Medulla oblongata (tissue), 1 donor: ENCODE results near the gene PLEKHG4B.
"Not testable (repeated sequence)": the region's sequence is repeated elsewhere in the genome, so short reads cannot be mapped to it uniquely, and the experiment has no call there.

Experiments
- DNase-seq: peaks from one replicate; pipeline ENCODE4 v3.0.0-alpha.2; 2015; ENCODE audit errors: extremely low spot score

Gene PLEKHG4B

DNA sequence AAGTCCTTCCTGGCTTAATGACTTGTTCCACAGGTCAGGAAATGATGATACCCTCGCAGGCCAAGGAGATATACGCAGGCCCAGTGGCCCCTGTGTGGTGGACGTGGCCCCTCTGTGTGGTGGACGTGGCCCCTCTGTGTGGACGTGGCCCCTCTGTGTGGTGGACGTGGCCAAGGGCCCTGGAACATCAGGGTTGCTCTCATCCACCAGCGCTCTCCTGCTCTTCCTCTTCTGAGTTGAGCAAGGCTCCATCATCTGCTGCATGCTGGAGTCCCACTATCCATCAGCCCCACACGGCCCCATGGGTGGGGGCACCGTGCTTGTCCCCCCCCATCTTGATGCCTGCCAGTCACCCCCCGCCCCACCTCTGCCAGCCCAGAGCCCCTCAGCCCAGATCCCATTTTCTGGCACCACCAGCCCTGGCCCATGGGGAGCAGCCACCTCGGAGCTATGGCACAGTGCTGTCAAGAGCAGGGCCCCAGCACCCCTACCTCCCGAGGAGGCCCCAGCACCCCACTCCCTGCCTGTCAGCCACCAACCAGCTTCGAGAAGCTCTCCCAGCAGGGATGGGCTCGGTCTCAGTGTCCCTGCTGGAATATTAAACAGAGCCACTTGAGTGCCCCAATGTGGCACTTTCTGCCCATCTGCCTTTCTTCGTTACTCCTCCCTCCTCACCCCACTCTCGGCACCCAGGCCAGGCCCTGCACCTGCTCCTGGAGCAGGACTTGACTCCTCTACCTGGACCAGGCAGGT, 107.4 kb downstream of the PLEKHG4B start:
- no peak for DNase-seq

DNA sequence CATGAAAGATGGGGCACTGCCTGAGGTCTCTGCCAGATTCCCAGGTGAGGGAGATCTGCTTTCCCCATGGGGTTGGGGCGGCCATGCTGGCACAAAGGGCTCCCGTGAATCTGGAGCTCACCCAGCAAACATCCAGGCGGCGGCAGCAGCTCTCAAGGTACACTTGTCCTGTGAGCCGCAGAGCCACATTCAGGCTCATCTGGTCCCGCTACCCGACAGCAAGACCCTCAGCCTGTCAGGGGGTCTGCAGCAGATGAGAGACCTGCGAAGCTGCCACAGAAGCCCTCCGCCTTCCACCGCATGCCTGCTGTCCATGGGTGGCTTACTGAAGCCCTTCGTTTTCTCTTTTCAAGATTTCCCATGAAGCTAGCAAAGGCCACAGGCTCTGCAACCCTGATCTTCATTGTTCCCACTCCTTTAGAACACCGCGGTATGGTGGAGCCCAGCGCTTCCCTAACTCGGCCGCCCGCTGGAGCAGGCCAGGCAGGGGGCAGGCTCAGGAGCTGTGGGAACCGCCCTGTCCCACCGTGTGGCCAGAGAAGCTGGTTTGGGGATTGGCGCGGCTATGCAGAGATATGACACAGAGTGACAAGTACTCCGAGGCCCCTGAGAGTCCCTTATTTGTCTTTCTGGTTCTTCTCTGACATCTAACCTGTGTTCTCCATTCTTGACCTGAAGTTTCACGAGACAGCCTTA, 108.1 kb downstream of the PLEKHG4B start:
- no peak for DNase-seq

DNA sequence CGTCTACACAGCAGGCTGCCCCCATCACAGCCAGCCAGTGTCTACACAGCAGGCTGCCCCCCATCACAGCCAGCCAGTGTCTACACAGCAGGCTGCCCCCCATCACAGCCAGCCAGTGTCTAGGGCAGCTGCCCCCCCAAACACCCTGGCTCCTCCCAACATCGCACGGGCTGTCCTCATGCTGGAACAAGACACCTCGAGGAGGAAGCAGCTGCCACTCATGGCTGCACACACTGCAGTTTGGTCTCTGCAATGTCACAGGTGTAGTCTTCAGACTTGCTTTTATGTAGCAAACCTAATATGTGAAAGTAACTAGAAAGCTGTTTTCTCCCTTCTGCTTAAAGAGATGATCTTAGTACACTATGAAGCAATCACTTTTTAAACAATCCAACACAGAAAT, 109.0 kb downstream of the PLEKHG4B start:
- DNase-seq, result no peak

DNA sequence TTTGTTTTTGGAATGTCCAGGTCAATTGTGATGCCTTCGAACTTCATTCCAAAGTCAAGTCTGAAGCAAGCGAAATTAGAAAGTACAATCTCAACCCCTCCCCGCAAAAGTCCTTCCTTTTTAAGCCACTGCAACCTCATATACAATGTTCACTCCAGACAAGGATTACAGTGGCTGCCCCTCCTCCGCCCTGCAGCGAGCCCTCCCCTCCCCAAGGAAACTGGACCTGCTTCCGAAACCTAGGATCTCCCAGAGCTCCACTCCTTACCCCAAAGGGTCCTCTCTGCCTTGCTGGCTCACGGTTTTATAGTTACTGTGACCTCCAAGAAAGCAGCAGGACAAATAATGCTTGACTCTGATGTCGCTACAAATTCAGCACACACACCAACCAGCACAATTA, 109.7 kb downstream of the PLEKHG4B start:
- DNase-seq, result no peak

DNA sequence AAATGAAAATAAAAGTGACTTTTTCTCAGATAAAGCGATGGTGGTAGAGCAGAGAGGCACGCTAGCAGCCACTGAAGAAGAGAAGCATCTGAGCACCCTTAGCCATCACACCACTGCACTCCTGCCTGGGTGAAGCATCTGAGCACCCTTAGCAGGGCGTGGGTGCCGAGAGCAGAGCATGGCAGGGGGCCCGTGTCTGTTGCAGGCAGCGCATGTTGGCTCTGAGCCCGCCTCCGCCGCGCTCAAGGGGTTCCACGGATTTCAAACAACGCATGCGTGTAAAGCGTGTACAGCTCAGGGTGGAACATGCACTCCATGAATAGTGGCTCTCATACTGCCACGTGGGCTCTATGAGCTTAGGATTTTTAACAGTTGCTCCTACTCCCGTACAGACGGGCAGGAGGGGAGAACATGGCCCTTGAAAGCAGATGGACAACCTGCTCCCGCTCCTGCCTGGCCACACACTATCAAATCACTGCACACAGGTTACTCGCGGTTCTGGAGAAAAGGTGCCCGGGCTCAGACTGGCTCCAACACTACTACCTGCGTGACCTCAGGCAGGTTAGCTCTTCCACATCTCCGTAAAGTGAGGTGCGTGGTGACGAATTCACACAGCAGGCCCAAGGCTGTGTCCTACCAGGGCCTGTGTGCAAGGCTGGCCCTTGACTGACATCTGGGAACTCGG, 111.4 kb downstream of the PLEKHG4B start:
- no peak for DNase-seq

DNA sequence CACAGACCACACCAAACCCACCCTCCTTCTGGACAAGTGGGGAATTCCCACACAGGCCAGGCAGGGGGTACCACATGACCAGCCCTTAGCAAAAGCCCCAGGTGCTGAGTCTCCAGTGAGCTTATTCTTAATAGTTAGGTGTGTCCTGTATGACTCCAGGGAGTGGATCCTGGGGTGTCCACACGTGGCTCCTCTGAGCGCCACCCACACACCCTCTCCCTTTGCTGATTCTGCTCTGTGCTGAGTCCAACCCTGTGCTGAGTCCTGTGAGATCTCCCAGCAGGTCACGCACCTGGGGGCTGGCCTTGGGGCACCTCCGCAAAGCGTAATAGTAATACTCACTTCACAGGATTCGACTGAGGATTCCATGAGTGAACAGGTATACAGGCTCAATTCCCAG, 112.0 kb downstream of the PLEKHG4B start:
- DNase-seq, result no peak

DNA sequence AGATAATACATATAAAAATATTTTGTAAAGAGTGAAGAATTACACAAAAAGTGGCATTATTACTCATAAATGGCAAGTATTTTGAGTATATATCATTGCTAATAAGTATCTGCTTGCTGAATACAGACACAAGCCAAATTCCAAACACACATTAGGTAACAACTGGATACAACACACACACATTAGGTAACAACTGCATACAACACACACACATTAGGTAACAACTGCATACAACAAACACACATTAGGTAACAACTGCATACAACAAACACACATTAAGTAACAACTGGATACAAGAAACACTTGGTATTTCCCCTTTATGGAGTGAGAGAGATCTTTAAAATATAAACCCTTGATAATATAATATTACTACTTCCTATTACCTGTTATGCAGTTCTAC, 112.5 kb downstream of the PLEKHG4B start:
- DNase-seq, result no peak

DNA sequence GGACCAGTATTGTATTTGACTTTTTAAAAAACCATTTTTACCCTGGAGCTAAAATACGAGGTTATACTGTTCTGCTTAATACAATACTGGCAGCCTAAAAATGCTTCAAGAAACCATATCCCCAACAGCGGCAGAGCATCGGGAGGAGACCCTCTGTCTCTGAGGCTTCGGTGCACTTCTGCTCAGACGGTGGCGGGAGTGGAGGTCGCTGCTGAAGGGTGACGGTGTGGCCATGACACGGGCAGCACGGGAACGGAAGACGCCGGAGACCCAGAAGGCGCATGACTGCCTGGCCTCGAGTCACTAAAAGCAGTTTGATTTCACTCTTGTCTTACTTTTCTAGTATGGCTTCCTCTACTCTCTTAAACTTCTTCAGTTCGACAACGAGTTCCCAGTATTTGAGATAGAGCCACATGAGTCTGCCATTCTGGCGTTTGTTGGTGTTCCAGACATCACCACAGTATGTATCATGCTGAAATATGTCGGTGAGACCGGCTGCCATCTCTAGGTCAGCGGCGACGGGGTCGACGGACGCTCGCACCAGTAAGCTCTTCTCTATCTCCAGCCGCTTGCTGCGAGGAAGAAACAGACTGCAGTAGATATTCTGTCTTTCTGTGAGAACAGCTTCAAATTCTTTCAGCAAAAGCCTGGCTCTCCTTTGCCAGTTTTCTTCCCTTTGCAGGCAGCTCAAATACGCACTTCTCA, 113.2 kb downstream of the PLEKHG4B start:
- DNase-seq, result no peak

DNA sequence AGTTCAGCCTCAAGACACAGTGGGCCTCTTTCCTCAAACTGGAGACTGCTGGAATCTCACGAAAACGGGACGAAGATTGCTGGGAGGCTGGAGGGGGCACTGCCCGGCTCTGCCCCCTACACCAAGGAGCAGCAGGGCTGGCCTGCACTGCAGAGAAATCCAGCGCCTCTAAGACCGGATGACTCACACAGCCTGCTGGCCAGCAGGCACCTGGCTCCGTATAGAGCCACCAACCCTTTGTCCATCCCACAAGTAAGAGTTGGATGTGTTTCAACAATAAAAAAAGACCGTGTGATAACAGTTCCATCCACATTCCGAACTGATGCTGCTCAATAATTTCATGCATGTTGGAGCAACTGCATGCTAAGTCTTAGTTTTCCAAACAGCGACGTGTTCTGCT, 114.4 kb downstream of the PLEKHG4B start:
- DNase-seq, result no peak

DNA sequence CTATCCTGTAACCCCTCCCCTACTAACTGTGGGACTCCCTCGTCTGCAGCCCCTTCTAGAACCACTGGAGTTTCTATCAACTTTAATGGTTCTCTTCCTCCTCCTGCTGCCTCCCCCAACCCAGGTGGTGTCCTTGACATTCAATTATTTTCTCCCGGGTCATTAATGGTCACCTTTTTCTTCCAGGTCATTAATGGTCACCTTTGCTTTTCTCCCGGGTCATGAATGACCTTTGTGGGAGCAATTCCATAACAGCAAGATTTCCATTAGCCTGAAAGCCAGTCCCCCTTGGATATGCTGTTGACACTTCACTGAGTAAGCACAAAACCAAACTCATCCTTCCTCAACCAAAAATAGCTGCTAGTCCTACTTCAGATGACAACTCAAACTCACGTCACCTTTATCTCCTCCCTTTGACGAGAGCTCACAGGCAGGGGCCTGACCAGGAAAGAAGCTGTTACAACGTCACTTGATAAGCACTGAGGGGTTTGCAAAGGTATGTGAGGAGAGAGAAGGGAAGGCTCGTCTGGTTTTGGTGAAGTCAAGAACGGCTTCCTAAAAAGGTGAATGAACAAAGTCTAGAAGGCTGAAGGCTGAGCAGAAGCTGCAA, 115.1 kb downstream of the PLEKHG4B start:
- no peak for DNase-seq

DNA sequence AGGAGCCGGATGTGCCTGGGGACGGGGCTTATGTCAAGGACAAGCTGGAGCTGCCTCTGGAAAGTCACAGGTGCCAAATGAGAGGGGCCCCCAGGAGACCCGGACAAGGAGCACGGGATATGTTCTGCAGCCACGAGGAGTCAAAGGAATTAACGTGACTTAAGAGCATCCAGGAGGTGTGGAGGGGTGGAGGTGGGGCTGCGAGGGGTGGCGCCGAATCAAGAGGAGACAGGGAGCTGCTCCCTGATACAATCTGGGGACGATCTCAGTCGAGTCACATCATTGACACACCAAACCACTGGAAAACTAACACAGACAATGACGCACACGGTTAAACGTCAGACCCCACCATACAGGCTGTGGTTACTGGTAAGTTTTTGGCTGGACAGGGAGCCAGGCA, 115.6 kb downstream of the PLEKHG4B start:
- no peak for DNase-seq

DNA sequence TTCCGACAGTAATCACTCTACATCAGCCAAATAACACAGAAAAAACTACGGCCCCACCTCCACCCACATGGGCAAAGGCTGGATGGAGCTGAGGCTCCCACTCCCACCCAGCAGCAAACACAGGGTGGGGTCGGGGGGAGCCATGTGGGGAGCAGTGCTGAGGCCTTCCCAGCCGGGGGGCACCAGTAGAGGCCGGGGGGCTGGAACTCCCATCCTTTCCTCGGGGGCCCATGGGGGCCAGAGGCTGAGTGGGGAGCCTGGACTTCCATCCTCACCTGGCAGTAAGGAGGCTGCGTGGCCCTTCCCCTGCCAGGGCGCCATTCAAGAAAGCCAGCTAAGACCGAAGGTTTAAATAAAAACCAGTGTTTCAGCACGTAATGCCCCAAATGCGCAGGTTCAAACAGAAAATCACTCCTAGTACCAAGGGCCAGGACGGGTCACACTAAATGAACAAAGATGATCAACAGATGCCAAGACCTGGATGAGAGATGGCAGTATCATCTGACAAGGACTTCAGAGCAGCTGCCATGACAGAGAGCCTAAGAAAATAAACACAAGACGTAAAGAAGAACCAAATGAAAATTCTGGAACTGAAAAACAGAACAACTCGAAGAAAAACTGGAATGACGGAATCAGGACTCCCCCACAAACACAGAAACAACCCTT, 116.6 kb downstream of the PLEKHG4B start:
- DNase-seq, result no peak

DNA sequence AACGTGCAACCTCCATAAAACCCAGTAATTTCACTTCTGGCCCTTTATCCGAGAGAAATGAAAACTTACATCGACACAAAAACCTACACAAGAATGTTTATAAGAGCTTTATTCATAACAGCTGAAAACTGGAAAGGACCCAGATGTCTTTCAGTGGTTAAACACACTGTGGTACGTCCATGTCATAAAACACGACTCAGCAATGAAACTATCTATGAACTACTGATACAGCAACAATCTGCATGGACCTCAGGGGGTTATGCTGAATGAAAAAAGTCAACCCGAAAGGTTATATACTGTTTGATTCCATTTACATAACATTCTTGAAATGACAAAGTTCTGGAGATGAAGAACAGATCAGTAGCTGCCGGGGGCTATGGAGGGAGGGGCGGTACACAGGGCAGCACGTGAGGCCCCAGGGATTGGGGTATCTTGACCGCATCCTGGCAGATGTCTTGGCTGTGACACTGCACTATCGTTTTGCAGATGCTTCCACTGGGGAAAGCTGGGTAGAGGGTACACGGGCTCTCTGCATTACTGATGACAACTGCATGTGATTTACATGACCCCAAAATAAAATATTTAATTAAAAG, 121.9 kb downstream of the PLEKHG4B start:
- no peak for DNase-seq

DNA sequence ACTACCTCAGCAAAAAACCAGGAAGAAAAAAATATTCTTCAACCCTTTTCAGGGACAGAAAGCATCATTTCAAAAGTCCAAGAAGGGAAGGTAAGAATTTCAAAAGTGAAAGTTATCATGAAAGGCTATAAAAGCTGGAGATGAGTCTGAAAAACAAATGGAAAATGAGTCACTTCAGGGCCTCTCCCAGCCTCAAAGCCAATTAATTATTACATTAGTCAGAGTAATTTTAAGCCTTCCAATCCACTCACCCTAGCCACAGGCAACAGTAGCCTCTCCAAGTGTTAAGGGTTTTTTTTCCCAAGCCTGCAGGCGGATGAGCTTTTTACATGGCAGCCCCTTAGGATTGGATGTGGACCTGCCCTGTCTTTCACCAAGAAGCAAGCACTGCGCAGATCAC, 123.3 kb downstream of the PLEKHG4B start:
- not testable (repeated sequence) for DNase-seq

DNA sequence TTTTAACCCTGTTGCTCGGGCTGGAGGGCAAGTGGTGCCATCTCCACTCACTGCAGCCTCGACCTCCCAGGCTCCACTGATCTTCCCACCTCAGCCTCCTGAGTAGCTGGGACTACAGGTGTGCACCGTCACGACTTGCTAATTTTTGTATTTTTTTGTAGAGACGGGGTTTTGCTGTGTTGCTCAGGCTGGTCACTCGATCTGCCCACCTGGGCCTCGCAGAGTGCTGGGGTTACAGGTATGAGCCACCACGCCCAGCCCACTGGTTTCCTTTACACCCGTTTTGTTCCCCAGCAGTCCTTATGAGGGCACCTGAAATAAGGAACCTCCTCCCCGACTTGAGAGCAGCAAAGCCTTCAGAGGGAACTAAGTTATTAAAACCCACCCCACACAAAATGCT, 124.1 kb downstream of the PLEKHG4B start:
- not testable (repeated sequence) for DNase-seq

DNA sequence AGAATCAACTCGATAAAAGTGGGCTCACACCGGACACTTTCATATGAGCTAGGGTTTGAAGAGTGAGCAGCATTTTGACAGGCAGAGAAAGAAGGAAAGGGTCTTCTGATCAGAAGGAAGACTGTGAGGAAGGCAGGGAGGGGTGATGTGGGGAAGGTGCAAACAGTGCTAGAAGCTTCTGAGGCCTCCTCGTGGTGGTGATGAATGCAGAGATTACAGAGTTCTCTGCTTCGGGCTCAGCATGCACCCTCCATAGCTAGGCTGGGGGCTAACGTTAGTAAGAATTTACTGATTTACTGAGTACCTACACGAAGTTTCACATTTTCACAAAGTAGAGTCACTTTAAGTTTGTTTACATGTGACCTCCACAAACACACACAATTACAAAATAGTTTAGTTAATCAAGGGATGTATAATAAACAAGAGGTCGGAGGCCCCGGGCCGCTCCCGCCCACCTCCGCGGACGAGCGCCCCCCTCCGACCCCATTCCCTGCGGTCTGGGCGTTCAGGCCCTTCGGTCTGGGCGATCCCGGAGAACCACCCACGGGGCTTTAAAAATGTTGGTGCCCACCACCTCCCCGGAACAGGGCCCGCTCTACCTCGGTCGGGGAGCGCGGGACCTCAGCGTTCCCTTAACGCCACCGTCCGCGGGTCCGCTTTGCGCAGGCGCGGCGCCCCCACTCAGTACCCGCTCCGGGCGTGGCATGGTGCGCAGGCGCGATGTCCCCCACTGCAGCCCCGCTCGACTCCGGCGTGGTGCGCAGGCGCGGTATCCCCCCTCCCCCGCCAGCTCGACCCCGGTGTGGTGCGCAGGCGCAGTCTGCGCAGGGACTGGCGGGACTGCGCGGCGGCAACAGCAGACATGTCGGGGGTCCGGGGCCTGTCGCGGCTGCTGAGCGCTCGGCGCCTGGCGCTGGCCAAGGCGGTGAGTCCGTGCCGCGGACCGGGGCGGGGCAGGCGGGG, 125.8 kb downstream of the PLEKHG4B start, which contains the start of the genes CCDC127 and SDHA:
CCDC127 (minus strand) TSS at position 660 of the 963 bp plus-strand sequence. CDS start 1,304 bp downstream, outside the sequence.
SDHA (plus strand) TSS at position 827 of the 963 bp plus-strand sequence; CDS start at position 863, 36 bp downstream.
- DNase-seq, result peak; percentile 96

DNA sequence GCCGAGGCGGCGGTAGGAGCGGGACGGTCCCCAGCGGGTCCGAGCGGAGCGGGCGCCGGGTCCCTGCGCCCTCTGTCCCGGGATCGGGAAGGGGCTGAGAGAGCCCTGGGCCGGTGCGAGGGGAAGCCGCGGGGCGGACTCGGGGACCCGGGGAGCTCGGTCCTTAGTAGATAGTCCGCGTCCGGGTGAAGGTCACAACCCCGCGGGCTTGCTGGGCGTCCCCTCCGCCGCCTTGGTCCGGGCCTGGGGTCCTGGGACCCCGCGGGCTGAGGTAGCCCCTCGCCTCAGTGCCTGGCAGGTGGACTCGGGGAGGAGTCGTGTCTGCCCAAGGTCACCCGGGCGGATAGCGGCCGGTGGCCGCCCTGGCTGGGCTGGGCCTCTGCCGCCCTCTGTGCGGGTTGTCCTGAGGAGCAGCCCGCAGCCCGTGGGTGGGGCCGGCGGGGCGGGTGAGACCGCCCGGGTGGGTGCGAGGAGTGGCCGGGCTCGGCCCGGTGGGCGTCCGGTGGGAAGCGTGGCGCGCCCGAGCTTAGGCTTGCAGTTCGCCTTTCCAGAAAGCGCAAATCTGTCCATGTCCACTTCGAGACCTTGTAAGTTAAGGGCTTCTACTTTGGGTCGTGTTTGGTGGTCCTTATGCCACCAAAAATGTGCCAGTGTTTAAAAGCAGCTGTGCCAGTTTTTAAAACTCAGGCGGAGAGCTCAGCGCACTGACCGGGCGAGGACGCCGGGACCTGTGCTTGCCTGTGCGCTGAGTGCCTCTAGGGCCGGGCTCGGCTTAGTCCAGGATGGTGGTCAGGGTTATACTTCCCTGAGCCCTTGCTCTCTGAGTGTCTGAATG, 126.7 kb downstream of the PLEKHG4B start:
- DNase-seq, result peak; percentile 44

DNA sequence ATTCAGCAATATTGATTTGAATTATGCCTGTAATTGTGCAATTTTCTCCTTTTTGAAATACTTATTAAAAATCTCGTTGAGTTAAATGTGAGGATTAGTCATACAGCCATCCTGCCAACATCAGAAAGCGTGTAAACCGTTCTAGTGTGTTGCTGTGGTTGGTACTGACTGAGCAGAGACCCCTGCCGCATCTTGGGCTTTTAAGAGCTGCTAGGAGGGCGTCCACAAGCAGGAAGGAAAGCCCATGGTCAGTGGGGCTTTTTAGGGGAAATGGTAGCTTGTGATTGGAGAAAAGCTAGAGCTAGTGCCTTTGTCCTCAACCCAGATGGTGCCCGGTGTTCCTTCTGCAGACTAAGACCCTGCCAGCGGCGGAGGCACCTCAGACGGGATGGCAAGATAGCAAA, 127.5 kb downstream of the PLEKHG4B start:
- peak; percentile 43 for DNase-seq
